ENCODE data around the gene GNG7. TPM values are rescaled to one million over a fixed set of nuclear protein-coding genes. Genes with fewer than 3 reads are reported as not detected.

Gene GNG7
- total RNA-seq, 1 experiment from 2014 or later, result 7.7 TPM

DNA sequence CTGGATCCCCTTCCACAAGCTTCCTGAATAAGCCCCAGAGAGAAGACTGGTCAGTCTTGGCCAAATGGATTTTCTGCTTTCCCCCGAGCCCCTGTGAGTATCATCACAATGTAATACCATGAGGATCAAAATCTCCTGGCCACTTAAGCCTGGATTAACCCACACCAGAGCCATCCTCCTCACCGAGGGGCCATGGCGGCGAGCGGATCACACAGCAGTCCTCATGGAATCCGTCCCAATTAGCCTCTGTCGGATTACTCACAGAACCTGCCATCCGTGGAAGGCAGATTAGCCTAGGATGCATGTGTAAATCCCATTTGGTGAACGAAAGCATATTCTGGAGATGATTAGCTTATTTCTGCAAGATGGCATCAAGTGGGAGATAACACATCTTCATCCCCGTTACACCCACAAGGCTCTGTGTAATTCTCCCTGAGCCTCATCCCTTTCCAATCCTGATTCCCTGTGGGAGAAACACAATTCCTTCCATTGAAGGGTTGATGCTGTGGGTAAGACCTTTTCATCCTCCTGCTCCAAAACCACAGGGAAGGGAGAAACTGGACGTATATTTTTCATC is 42.5 kb downstream of the GNG7 start:
- Histone ChIP-seq H3K23ac (ENCODE audit: insufficient read length, low read depth, low read length) (no peak overlapping the region), H2BK5ac (ENCODE audit: insufficient read length, low read length) (no peak overlapping the region), H2AFZ (ENCODE audit: low read length) (no peak overlapping the region), H3K27me3 (ENCODE audit: insufficient read depth, low read length) (no peaks in the 10 kb centered on the region), H3K23me2 (ENCODE audit: insufficient read length, low read depth, low read length, poor library complexity, severe bottlenecking) (no peaks in the 10 kb centered on the region), H4K91ac (ENCODE audit: insufficient read length, low read depth, low read length) (no peak overlapping the region), H3K4ac (ENCODE audit: low read depth, low read length) (no peak overlapping the region), H3K9ac (ENCODE audit: extremely low read depth, insufficient read length, low read length) (no peak overlapping the region), H3K4me1 (ENCODE audit: insufficient read depth, low read length) (no peaks in the 10 kb centered on the region), H4K20me1 (ENCODE audit: control insufficient read depth, insufficient read depth, insufficient read length) (no peaks in the 10 kb centered on the region), H3T11ph (ENCODE audit: low read length) (no peak overlapping the region), H3K9me3 (ENCODE audit: control insufficient read depth, low read depth, low read length) (peaks cover 5% of the 10 kb centered on the region), H3K14ac (ENCODE audit: insufficient read depth, low read length) (no peak overlapping the region), H4K5ac (ENCODE audit: insufficient read length, low read depth, low read length) (no peak overlapping the region), H2AK5ac (ENCODE audit: insufficient read length, low read length) (no peak overlapping the region), H2BK120ac (ENCODE audit: low read depth, low read length, poor library complexity, severe bottlenecking) (no peak overlapping the region), H3K79me1 (ENCODE audit: insufficient read depth, low read depth, low read length, poor library complexity, severe bottlenecking) (no peaks in the 10 kb centered on the region), H3K56ac (ENCODE audit: insufficient read length, low read depth, low read length) (no peak overlapping the region), H3K4me2 (ENCODE audit: insufficient read depth, insufficient read length, low read length) (no peak overlapping the region), H3K27ac (ENCODE audit: insufficient read length, low read depth, low read length) (no peak overlapping the region), H2BK20ac (ENCODE audit: low read depth, low read length, poor library complexity, severe bottlenecking) (no peak overlapping the region), H3K18ac (ENCODE audit: insufficient read length, low read depth, low read length) (no peak overlapping the region), H3K79me2 (ENCODE audit: insufficient read depth, low read length) (no peaks in the 10 kb centered on the region), H2BK15ac (ENCODE audit: low read depth, low read length) (no peak overlapping the region), H4K8ac (replicated peaks; ENCODE audit: insufficient read length, low read depth, low read length) (no peak overlapping the region), H2BK12ac (ENCODE audit: insufficient read length, low read depth, low read length) (no peak overlapping the region)
- no peak overlapping the region for H3K4me3 Mint-ChIP-seq
- TF ChIP-seq CTCF (conservative IDR thresholded peaks at IDR 0.05), result no peak
- peaks cover 19 to 22% of the 10 kb centered on the region in 2 experiments for H3K9me3 Mint-ChIP-seq
- WGBS (ENCODE audit: extremely low coverage, insufficient read length, low lambda C conversion rate), result no CpG with 5 or more reads among the region's 11 CpGs
- peaks cover 5 to 11% (median 5%) of the 10 kb centered on the region in 3 experiments; a peak in 6 of 7 replicates for H3K36me3 Mint-ChIP-seq (ENCODE audit: insufficient read depth in 1 of 3, low read depth in 3 of 3)
- no peak overlapping the region for H3K27ac Mint-ChIP-seq
- no peak for DNase-seq
- no peaks in the 10 kb centered on the region for H3K4me1 Mint-ChIP-seq
- peaks cover 4% of the 10 kb centered on the region; the same call in 1 of the 2 replicates for H3K27me3 Mint-ChIP-seq (ENCODE audit: low read depth)
